Measurements from ENCODE around the gene SCAI. TPM values are rescaled to one million over a fixed set of nuclear protein-coding genes. Genes with fewer than 3 reads are reported as not detected.
A peak's percentile ranks its signal among the peaks of the same experiment; 100 is the strongest.
"Not testable (repeated sequence)": the region's sequence is repeated elsewhere in the genome, so short reads cannot be mapped to it uniquely, and the experiment has no call there.

SCAI gene
- polyA plus RNA-seq, 1 donor: 6.9 TPM

GRCh38 chr9:124929464-124929863, 213.9 kb downstream of the SCAI start:
- H3K4me3 ChIP-seq (ENCODE audit: low read length): no peak overlapping the region
- WGBS (ENCODE audit: insufficient coverage, low lambda C conversion rate): no CpG with 5 or more reads among the region's 3 CpGs
- DNase-seq: no peak
- no peak overlapping the region for H3K27ac ChIP-seq (ENCODE audit: low read length)
- H3K4me1 ChIP-seq (ENCODE audit: control insufficient read depth, insufficient read depth, low read length): peaks cover 7% of the 10 kb centered on the region
- H3K27me3 ChIP-seq (ENCODE audit: control insufficient read depth, insufficient read depth, low read length): no peaks in the 10 kb centered on the region
- peaks cover 59% of the 10 kb centered on the region for H3K36me3 ChIP-seq (ENCODE audit: control insufficient read depth, insufficient read depth, low read length)
- no peaks in the 10 kb centered on the region for H3K9me3 ChIP-seq (ENCODE audit: control insufficient read depth, low read depth, low read length)

- DNase-seq: no peak
- H3K4me3 ChIP-seq (ENCODE audit: low read length): no peak overlapping the region
- no peaks in the 10 kb centered on the region for H3K9me3 ChIP-seq (ENCODE audit: control insufficient read depth, low read depth, low read length)
- H3K4me1 ChIP-seq (ENCODE audit: control insufficient read depth, insufficient read depth, low read length): no peaks in the 10 kb centered on the region
- no peaks in the 10 kb centered on the region for H3K27me3 ChIP-seq (ENCODE audit: control insufficient read depth, insufficient read depth, low read length)
- 100% methylated on average over 1 of the region's 3 CpGs for WGBS (ENCODE audit: insufficient coverage, low lambda C conversion rate)
- H3K36me3 ChIP-seq (ENCODE audit: control insufficient read depth, insufficient read depth, low read length): peaks cover 57% of the 10 kb centered on the region
- no peak overlapping the region for H3K27ac ChIP-seq (ENCODE audit: low read length)
These were observed 215.2 kb downstream of the SCAI start for GRCh38 chr9:124928116-124928515.

GRCh38 chr9:124920394-124920793, 222.9 kb downstream of the SCAI start:
- peak in 1 of 2 donors; percentile 59 for DNase-seq
- H3K27me3 ChIP-seq (ENCODE audit: control insufficient read depth, insufficient read depth, low read length); H3K4me1 ChIP-seq (ENCODE audit: control insufficient read depth, insufficient read depth, low read length); H3K9me3 ChIP-seq (ENCODE audit: control insufficient read depth, low read depth, low read length); H3K4me3 ChIP-seq (ENCODE audit: low read length); H3K27ac ChIP-seq (ENCODE audit: low read length): not testable (repeated sequence)
- no CpG with 5 or more reads among the region's 6 CpGs for WGBS (ENCODE audit: insufficient coverage, low lambda C conversion rate)
- peaks cover 49% of the 10 kb centered on the region for H3K36me3 ChIP-seq (ENCODE audit: control insufficient read depth, insufficient read depth, low read length)

- no peak for DNase-seq
- WGBS (ENCODE audit: insufficient coverage, low lambda C conversion rate): 93% methylated on average over 2 of the region's 5 CpGs
- H3K4me1 ChIP-seq (ENCODE audit: control insufficient read depth, insufficient read depth, low read length): no peaks in the 10 kb centered on the region
- no peak overlapping the region for H3K27ac ChIP-seq (ENCODE audit: low read length)
- no peak overlapping the region for H3K4me3 ChIP-seq (ENCODE audit: low read length)
- H3K36me3 ChIP-seq (ENCODE audit: control insufficient read depth, insufficient read depth, low read length): peaks cover 57% of the 10 kb centered on the region
- H3K27me3 ChIP-seq (ENCODE audit: control insufficient read depth, insufficient read depth, low read length): no peaks in the 10 kb centered on the region
- H3K9me3 ChIP-seq (ENCODE audit: control insufficient read depth, low read depth, low read length): no peaks in the 10 kb centered on the region
These were observed 228.4 kb downstream of the SCAI start for GRCh38 chr9:124914753-124915405.

- H3K4me3 ChIP-seq (ENCODE audit: low read length): no peak overlapping the region
- WGBS (ENCODE audit: insufficient coverage, low lambda C conversion rate): no CpG with 5 or more reads among the region's 2 CpGs
- peaks cover 46% of the 10 kb centered on the region for H3K36me3 ChIP-seq (ENCODE audit: control insufficient read depth, insufficient read depth, low read length)
- H3K9me3 ChIP-seq (ENCODE audit: control insufficient read depth, low read depth, low read length): no peaks in the 10 kb centered on the region
- no peaks in the 10 kb centered on the region for H3K4me1 ChIP-seq (ENCODE audit: control insufficient read depth, insufficient read depth, low read length)
- DNase-seq: no peak
- H3K27ac ChIP-seq (ENCODE audit: low read length): no peak overlapping the region
- no peaks in the 10 kb centered on the region for H3K27me3 ChIP-seq (ENCODE audit: control insufficient read depth, insufficient read depth, low read length)
These were observed 229.9 kb downstream of the SCAI start for GRCh38 chr9:124913378-124913777.

GRCh38 chr9:124911766-124912165, 231.6 kb downstream of the SCAI start:
- WGBS (ENCODE audit: insufficient coverage, low lambda C conversion rate): no CpG with 5 or more reads among the region's 1 CpG

GRCh38 chr9:124908098-124908497, 235.2 kb downstream of the SCAI start:
- no peak for DNase-seq
- Histone ChIP-seq H3K27ac (ENCODE audit: low read length) (no peak overlapping the region), H3K9me3 (ENCODE audit: control insufficient read depth, low read depth, low read length) (no peaks in the 10 kb centered on the region), H3K4me3 (ENCODE audit: low read length) (no peak overlapping the region), H3K4me1 (ENCODE audit: control insufficient read depth, insufficient read depth, low read length) (no peaks in the 10 kb centered on the region), H3K27me3 (ENCODE audit: control insufficient read depth, insufficient read depth, low read length) (no peaks in the 10 kb centered on the region), H3K36me3 (ENCODE audit: control insufficient read depth, insufficient read depth, low read length) (peaks cover 40% of the 10 kb centered on the region)
- WGBS (ENCODE audit: insufficient coverage, low lambda C conversion rate): 80% methylated on average over 1 of the region's 2 CpGs

More at GRCh38 chr9:124911766-124912165, 231.6 kb downstream of the SCAI start:
- DNase-seq: no peak
- Histone ChIP-seq H3K4me1 (ENCODE audit: control insufficient read depth, insufficient read depth, low read length) (no peaks in the 10 kb centered on the region), H3K4me3 (ENCODE audit: low read length) (no peak overlapping the region), H3K36me3 (ENCODE audit: control insufficient read depth, insufficient read depth, low read length) (peaks cover 43% of the 10 kb centered on the region), H3K9me3 (ENCODE audit: control insufficient read depth, low read depth, low read length) (no peaks in the 10 kb centered on the region), H3K27ac (ENCODE audit: low read length) (no peak overlapping the region), H3K27me3 (ENCODE audit: control insufficient read depth, insufficient read depth, low read length) (no peaks in the 10 kb centered on the region)

GRCh38 chr9:124906966-124907365, 236.4 kb downstream of the SCAI start:
- Histone ChIP-seq H3K4me3 (ENCODE audit: low read length) (no peak overlapping the region), H3K36me3 (ENCODE audit: control insufficient read depth, insufficient read depth, low read length) (peaks cover 36% of the 10 kb centered on the region), H3K27ac (ENCODE audit: low read length) (no peak overlapping the region), H3K4me1 (ENCODE audit: control insufficient read depth, insufficient read depth, low read length) (no peaks in the 10 kb centered on the region), H3K27me3 (ENCODE audit: control insufficient read depth, insufficient read depth, low read length) (no peaks in the 10 kb centered on the region), H3K9me3 (ENCODE audit: control insufficient read depth, low read depth, low read length) (no peaks in the 10 kb centered on the region)
- DNase-seq: peak in 1 of 2 donors; percentile 21
- 10% methylated on average over 1 of the region's 1 CpG for WGBS (ENCODE audit: insufficient coverage, low lambda C conversion rate)

GRCh38 chr9:124899845-124900244, 243.5 kb downstream of the SCAI start:
- Histone ChIP-seq H3K27ac (ENCODE audit: low read length) (no peak overlapping the region), H3K4me1 (ENCODE audit: control insufficient read depth, insufficient read depth, low read length) (peaks cover 10% of the 10 kb centered on the region), H3K36me3 (ENCODE audit: control insufficient read depth, insufficient read depth, low read length) (peaks cover 47% of the 10 kb centered on the region), H3K9me3 (ENCODE audit: control insufficient read depth, low read depth, low read length) (no peaks in the 10 kb centered on the region), H3K4me3 (ENCODE audit: low read length) (no peak overlapping the region), H3K27me3 (ENCODE audit: control insufficient read depth, insufficient read depth, low read length) (no peaks in the 10 kb centered on the region)
- DNase-seq: no peak
- WGBS (ENCODE audit: insufficient coverage, low lambda C conversion rate): no CpG with 5 or more reads among the region's 9 CpGs

- Histone ChIP-seq H3K27me3 (ENCODE audit: control insufficient read depth, insufficient read depth, low read length) (no peaks in the 10 kb centered on the region), H3K4me3 (ENCODE audit: low read length) (no peak overlapping the region), H3K27ac (ENCODE audit: low read length) (peak overlapping the region; percentile 5), H3K36me3 (ENCODE audit: control insufficient read depth, insufficient read depth, low read length) (peaks cover 52% of the 10 kb centered on the region), H3K9me3 (ENCODE audit: control insufficient read depth, low read depth, low read length) (no peaks in the 10 kb centered on the region), H3K4me1 (ENCODE audit: control insufficient read depth, insufficient read depth, low read length) (peaks cover 10% of the 10 kb centered on the region)
- DNase-seq: peak; percentile 74 to 90
- 40% methylated on average over 1 of the region's 6 CpGs for WGBS (ENCODE audit: insufficient coverage, low lambda C conversion rate)
These were observed 245.5 kb downstream of the SCAI start for GRCh38 chr9:124897570-124898460.
